ENCODE results near the gene INS. TPM values are rescaled to one million over a fixed set of nuclear protein-coding genes. Genes with fewer than 3 reads are reported as not detected.
"Not testable (repeated sequence)": the region's sequence is repeated elsewhere in the genome, so short reads cannot be mapped to it uniquely, and the experiment has no call there.

The INS gene
- total and polyA plus RNA-seq, 2 of the 4 experiments (the other 2 are of a cell fraction): not detected

DNA sequence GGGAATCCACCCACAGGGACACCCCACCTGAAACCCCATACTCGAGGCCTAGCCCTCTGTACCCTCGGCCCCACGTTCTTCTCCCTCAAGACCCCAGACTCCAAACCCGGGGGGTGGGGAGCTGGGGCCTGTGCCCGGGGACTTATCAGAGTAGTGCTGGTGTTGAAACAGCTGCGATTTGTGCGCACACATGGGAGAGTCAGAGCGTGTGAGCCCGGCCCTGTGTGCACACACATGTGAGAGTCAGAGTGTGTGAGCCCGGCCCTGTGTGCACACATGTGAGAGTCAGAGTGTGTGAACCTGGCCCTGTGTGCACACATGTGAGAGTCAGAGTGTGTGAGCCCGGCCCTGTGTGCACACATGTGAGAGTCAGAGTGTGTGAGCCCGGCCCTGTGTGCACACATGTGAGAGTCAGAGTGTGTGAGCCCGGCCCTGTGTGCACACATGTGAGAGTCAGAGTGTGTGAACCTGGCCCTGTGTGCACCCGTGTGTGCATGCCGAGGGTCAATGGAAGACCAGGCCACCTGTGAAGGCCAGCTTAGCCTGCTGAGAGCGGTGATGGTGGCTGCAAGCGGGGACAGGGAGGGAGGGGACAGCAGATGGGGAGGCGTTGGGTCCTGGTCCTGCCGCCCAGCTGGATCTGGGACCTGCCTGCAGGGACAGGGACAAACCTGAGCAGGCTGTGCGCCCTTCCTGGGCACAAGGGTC is 33.0 kb upstream of the INS start:
- H3K9me1 ChIP-seq (ENCODE audit: insufficient read depth, low read length); H3K23ac ChIP-seq (ENCODE audit: low read depth, low read length); H3K27ac ChIP-seq (ENCODE audit: insufficient read depth, low read length); H2AK9ac ChIP-seq (replicated peaks; ENCODE audit: low read depth, low read length, poor library complexity); H2BK5ac ChIP-seq (ENCODE audit: low read depth, low read length, poor library complexity, severe bottlenecking); H3K4me2 ChIP-seq (ENCODE audit: low read depth, low read length); ATAC-seq (ENCODE audit: low read depth); H3K4ac ChIP-seq (ENCODE audit: low read depth, low read length); H3K4me1 ChIP-seq (ENCODE audit: control insufficient read depth, insufficient read depth, low read length); H3K18ac ChIP-seq (ENCODE audit: low read depth, low read length); H4K5ac ChIP-seq (ENCODE audit: low read depth, low read length); BruUV-seq (replicated peaks); H4K20me1 ChIP-seq (ENCODE audit: insufficient read depth, low read length); POLR2A ChIA-PET (ENCODE audit: unreplicated experiment); DNase-seq; H2BK120ac ChIP-seq (ENCODE audit: low read depth, low read length); H4K91ac ChIP-seq (ENCODE audit: insufficient read depth, low read depth, low read length); H3K36me3 ChIP-seq (ENCODE audit: control insufficient read depth, insufficient read depth, low read length); H2BK15ac ChIP-seq (ENCODE audit: low read depth, low read length); H3K4me3 ChIP-seq (ENCODE audit: insufficient read depth, low read depth, low read length); H2BK20ac ChIP-seq (ENCODE audit: low read depth, low read length); H2AK5ac ChIP-seq (ENCODE audit: low read depth, low read length); H3K79me1 ChIP-seq (ENCODE audit: low read depth in 1 of 2, low read length in 2 of 2); H3K56ac ChIP-seq (ENCODE audit: extremely low read depth, insufficient read depth, low read length); dilution Hi-C loops (cut with HindIII; ENCODE audit: low sequenced_read_pairs, unreplicated experiment); H3K9ac ChIP-seq (ENCODE audit: low read depth, low read length); H3K9me3 ChIP-seq (ENCODE audit: control insufficient read depth, insufficient read depth, low read length); H3K14ac ChIP-seq (replicated peaks; ENCODE audit: low read depth, low read length); H2AFZ ChIP-seq (replicated peaks; ENCODE audit: low read length, poor library complexity); H4K8ac ChIP-seq (ENCODE audit: low read depth in 2 of 2, low read length in 2 of 2): not testable (repeated sequence)
- in situ Hi-C loops (cut with MboI; ENCODE audit: low sequenced_read_pairs): loop anchor here (25.0 kb wide), 1 partner anchor 693 kb away; the partner anchor contains the start of gene CDKN1C
- WGBS, 2 experiments (ENCODE audit: extremely low coverage in 2 of 2, insufficient read length in 1 of 2): 66% methylated on average over 8 of the region's 20 CpGs; no CpG with 5 or more reads in 1 of the 2 experiments
- CTCF ChIA-PET: interaction anchor here (0.6 to 0.7 kb wide), 4 partner anchors 8 to 337 kb away, joined by 3 to 4 read pairs (median 3); no protein-coding TSS in a partner anchor
- intact Hi-C loops (cut with micrococcal nuclease): loop anchor here (10.0 kb wide), 1 partner anchor 701 kb away; no protein-coding TSS in a partner anchor
- peaks cover 29% of the 10 kb centered on the region for H3K27me3 ChIP-seq (ENCODE audit: control insufficient read depth, insufficient read depth, low read length)

Data from IMR-90 (cell line).